Gastroesophageal sphincter (tissue), 3 donors: ENCODE measurements around the gene ZCCHC3.

Experiments used
- CTCF ChIP-seq, 4 experiments: fragments of 200-600 bp in 2 of 4; fragments of 450-650 bp in 2 of 4; sonication (generic) in 1 of 4; IDR thresholded peaks; one replicate each; pipeline ENCODE4 v1.5.1; 2017 to 2019; ENCODE audit warnings: antibody characterized with exemption in 4 of 4, mild to moderate bottlenecking in 2 of 4, moderate library complexity in 2 of 4
- EP300 ChIP-seq: sonication (generic); formaldehyde crosslinking; IDR thresholded peaks from one replicate; pipeline ENCODE4 v1.6.1; 2017; ENCODE audit warnings: antibody characterized with exemption, mild to moderate bottlenecking
- POLR2A ChIP-seq, 2 donors: fragments of 450-650 bp; IDR thresholded peaks; one replicate each; pipeline ENCODE4 v1.6.1; 2017; ENCODE audit warnings: antibody characterized with exemption in 2 of 2, mild to moderate bottlenecking in 2 of 2, moderate library complexity in 1 of 2
- POLR2AphosphoS5 ChIP-seq: sonication (generic); formaldehyde crosslinking; IDR thresholded peaks from one replicate; pipeline ENCODE4 v1.6.1; 2017; ENCODE audit warnings: antibody characterized with exemption

- TF ChIP-seq POLR2AphosphoS5 (no peak), CTCF (IDR thresholded peaks at IDR 0.05) (no peak), POLR2A (IDR thresholded peaks at IDR 0.05) (no peak), EP300 (no peak)
Observed at GRCh38 chr20:308427-309038, 11.2 kb downstream of the ZCCHC3 start.
